Gastrocnemius medialis (tissue), 4 donors: ENCODE data around the gene PDAP1. TPM values are rescaled to one million over a fixed set of nuclear protein-coding genes. Genes with fewer than 3 reads are reported as not detected.

ENCODE experiments used
- total RNA-seq, 4 donors: library from RNA; depleted of rRNA; stranded (reverse); fragments of >200 nt; gene quantifications; one replicate each; pipeline versions ENCODE4 v1.1.0 to v1.2.3, GENCODE V29; 2016

The PDAP1 gene
- total RNA-seq, 4 donors from 2014 or later = 81.7 to 258 (median 198) TPM

Other genes with a start within 250 kb of the PDAP1 start
- not detected for gene KPNA7, start 200.5 kb downstream of the PDAP1 start, total RNA-seq
- not detected for gene MYH16, start 135.8 kb downstream of the PDAP1 start, total RNA-seq
- gene ARPC1A, start 82.7 kb downstream of the PDAP1 start, total RNA-seq = 10 to 100 TPM; 37.0 to 58.8 (median 44.1) TPM
- gene ARPC1B, start 33.9 kb downstream of the PDAP1 start, total RNA-seq = 10 to 100 TPM; 24.7 to 38.7 (median 30.8) TPM
- gene BUD31, start 372 bp upstream of the PDAP1 start, total RNA-seq = 10 to 100 TPM; 23.3 to 46.8 (median 28.0) TPM
- 10 to 100 TPM in 2 of 4 donors, 1 to 10 TPM in 2; 7.8 to 14.1 (median 10.9) TPM for gene PTCD1, start 30.2 kb upstream of the PDAP1 start, total RNA-seq
- 10 to 100 TPM; 21.4 to 40.4 (median 26.1) TPM for gene CPSF4, start 30.3 kb upstream of the PDAP1 start, total RNA-seq
- gene ATP5MF, start 57.6 kb upstream of the PDAP1 start, total RNA-seq = 1,000 to 10,000 TPM; 2,310 to 4,128 (median 2,801) TPM
- 1 to 10 TPM; 1.2 to 2.8 (median 1.4) TPM for gene ZNF789, start 64.3 kb upstream of the PDAP1 start, total RNA-seq
- 10 to 100 TPM; 14.2 to 19.2 (median 15.7) TPM for gene ZNF394, start 91.7 kb upstream of the PDAP1 start, total RNA-seq
- gene ZKSCAN5, start 96.1 kb upstream of the PDAP1 start, total RNA-seq = 10 to 100 TPM in 3 of 4 donors, 1 to 10 TPM in 1; 7.3 to 12.3 (median 10.5) TPM
- gene FAM200A, start 143.5 kb upstream of the PDAP1 start, total RNA-seq = 1 to 10 TPM; 2.3 to 5.7 (median 3.8) TPM
- gene ZNF655, start 150.0 kb upstream of the PDAP1 start, total RNA-seq = 10 to 100 TPM; 41.5 to 85.1 (median 56.5) TPM
- gene TMEM225B, start 189.7 kb upstream of the PDAP1 start, total RNA-seq = not detected
- 1 to 10 TPM; 6.0 to 7.9 (median 7.2) TPM for gene ZSCAN25, start 208.3 kb upstream of the PDAP1 start, total RNA-seq